ENCODE results near the gene ASAP2. TPM values are rescaled to one million over a fixed set of nuclear protein-coding genes. Genes with fewer than 3 reads are reported as not detected.

Gene ASAP2
- polyA plus RNA-seq, 3 donors = 0.08 to 1.1 (median 0.20) TPM

DNA sequence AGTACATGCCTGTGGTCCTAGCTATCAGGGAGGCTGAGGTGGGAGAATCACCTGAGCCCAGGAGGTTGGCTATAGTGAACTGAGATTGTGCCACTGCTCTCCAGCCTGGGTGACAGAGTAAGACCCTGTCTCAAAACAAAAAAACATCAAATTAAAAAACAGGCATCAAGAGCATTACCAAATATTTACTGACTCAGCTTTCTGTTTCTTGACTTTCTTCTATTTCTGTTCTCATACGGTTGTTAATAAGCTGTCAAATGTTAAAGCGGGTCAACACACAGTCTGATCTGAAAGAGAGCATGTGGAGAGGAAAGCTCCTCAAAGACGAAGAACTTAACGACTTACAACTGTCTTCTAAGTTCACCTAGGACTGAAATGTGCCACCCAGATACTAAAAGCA is 157.8 kb downstream of the ASAP2 start:
- intact Hi-C loops (cut with micrococcal nuclease) = no loop called here
- H3K36me3 ChIP-seq (replicated peaks in 1 of 2; ENCODE audit: control insufficient read depth in 1 of 2, insufficient read depth in 2 of 2, low read length in 2 of 2) = no peaks in the 10 kb centered on the region
- H3K4me1 ChIP-seq (ENCODE audit: control insufficient read depth in 1 of 2, insufficient read depth in 2 of 2, low read length in 2 of 2) = no peaks in the 10 kb centered on the region
- H3K4me3 Mint-ChIP-seq = no peak overlapping the region
- H3K9me3 ChIP-seq (replicated peaks in 1 of 2; ENCODE audit: control insufficient read depth in 1 of 2, insufficient read depth in 1 of 2, low read length in 2 of 2) = no peaks in the 10 kb centered on the region
- no peak overlapping the region for H3K4me2 ChIP-seq (replicated peaks; ENCODE audit: extremely low read depth, low read length, poor library complexity, severe bottlenecking)
- H3K9ac ChIP-seq (ENCODE audit: insufficient read depth, low read length, poor library complexity, severe bottlenecking) = no peak overlapping the region
- H2AFZ ChIP-seq (ENCODE audit: insufficient read depth, low read depth, low read length, poor library complexity, severe bottlenecking) = no peak overlapping the region
- 75% methylated on average over 2 of the region's 4 CpGs for WGBS (ENCODE audit: insufficient coverage)
- H3K79me2 ChIP-seq (ENCODE audit: insufficient read depth, low read length) = no peaks in the 10 kb centered on the region
- H3K36me3 Mint-ChIP-seq = peaks cover 0 to 8% of the 10 kb centered on the region in 2 donors
- no peaks in the 10 kb centered on the region for H3K27me3 ChIP-seq (ENCODE audit: control insufficient read depth in 2 of 2, insufficient read depth in 2 of 2, low read length in 2 of 2)
- H3K27me3 Mint-ChIP-seq (ENCODE audit: low read depth in 3 of 3) = peaks cover 0 to 4% (median under 1%) of the 10 kb centered on the region in 3 donors
- no peak overlapping the region for H3K27ac ChIP-seq (ENCODE audit: low read depth in 1 of 2, low read length in 2 of 2)
- H3K4me1 Mint-ChIP-seq = no peaks in the 10 kb centered on the region
- TF ChIP-seq, protein P1, sequence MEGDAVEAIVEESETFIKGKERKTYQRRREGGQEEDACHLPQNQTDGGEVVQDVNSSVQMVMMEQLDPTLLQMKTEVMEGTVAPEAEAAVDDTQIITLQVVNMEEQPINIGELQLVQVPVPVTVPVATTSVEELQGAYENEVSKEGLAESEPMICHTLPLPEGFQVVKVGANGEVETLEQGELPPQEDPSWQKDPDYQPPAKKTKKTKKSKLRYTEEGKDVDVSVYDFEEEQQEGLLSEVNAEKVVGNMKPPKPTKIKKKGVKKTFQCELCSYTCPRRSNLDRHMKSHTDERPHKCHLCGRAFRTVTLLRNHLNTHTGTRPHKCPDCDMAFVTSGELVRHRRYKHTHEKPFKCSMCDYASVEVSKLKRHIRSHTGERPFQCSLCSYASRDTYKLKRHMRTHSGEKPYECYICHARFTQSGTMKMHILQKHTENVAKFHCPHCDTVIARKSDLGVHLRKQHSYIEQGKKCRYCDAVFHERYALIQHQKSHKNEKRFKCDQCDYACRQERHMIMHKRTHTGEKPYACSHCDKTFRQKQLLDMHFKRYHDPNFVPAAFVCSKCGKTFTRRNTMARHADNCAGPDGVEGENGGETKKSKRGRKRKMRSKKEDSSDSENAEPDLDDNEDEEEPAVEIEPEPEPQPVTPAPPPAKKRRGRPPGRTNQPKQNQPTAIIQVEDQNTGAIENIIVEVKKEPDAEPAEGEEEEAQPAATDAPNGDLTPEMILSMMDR (IDR thresholded peaks at IDR 0.05) = no peak
- no peak overlapping the region for H3K4me3 ChIP-seq (replicated peaks in 1 of 3; ENCODE audit: low read depth in 2 of 3, low read length in 3 of 3)
- H3K9me3 Mint-ChIP-seq = no peaks in the 10 kb centered on the region
- no peak for DNase-seq
- H3K27ac Mint-ChIP-seq = no peak overlapping the region
- H4K20me1 ChIP-seq (ENCODE audit: insufficient read depth, low read length) = no peaks in the 10 kb centered on the region

DNA sequence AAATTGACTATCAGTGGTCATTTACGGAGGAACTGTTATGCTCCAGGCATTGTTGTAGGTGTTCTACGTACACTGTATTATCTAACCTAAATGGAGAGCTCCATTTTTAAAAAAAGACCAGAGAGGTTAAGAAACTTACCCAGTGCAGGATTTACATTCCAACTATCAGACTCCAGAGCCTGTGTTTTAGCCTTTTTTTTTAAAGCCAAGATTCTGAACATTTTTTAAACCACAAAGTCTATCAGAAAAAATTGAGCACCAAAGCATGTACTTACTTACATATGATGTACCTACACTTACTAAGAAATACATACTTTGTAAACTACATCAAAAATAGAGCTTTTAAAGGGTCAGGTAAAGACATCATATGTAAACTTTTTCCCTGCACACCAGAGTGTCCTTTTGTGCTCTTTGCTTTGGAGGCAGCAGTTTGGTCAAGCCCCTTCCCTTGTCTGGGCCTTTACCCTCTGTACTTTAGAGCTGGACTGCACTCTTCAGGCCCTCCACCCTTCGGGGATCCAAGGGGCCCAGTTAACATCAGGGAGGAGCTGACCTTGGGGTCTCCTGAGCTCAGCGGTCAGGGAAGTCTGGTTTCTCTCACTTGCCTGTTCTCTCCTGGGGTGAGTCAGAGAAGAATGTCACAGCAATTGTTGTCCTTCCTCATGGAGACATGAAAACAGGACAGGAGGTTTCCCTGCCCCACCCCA is 158.3 kb downstream of the ASAP2 start:
- H3K27ac ChIP-seq (ENCODE audit: low read depth in 1 of 2, low read length in 2 of 2) = no peak overlapping the region
- H3K9me3 Mint-ChIP-seq = no peaks in the 10 kb centered on the region
- H3K36me3 Mint-ChIP-seq = peaks cover 0 to 8% of the 10 kb centered on the region in 2 donors
- WGBS (ENCODE audit: insufficient coverage) = 88% methylated on average over 2 of the region's 4 CpGs
- H3K4me3 Mint-ChIP-seq = no peak overlapping the region
- peaks cover 0 to 4% (median 2%) of the 10 kb centered on the region in 3 donors for H3K27me3 Mint-ChIP-seq (ENCODE audit: low read depth in 3 of 3)
- no peaks in the 10 kb centered on the region for H3K4me1 ChIP-seq (ENCODE audit: control insufficient read depth in 1 of 2, insufficient read depth in 2 of 2, low read length in 2 of 2)
- H3K79me2 ChIP-seq (ENCODE audit: insufficient read depth, low read length) = no peaks in the 10 kb centered on the region
- no peak overlapping the region for H3K27ac Mint-ChIP-seq
- no peaks in the 10 kb centered on the region for H3K4me1 Mint-ChIP-seq
- H3K9ac ChIP-seq (ENCODE audit: insufficient read depth, low read length, poor library complexity, severe bottlenecking) = no peak overlapping the region
- H3K4me2 ChIP-seq (replicated peaks; ENCODE audit: extremely low read depth, low read length, poor library complexity, severe bottlenecking) = no peak overlapping the region
- H3K36me3 ChIP-seq (replicated peaks in 1 of 2; ENCODE audit: control insufficient read depth in 1 of 2, insufficient read depth in 2 of 2, low read length in 2 of 2) = no peaks in the 10 kb centered on the region
- no peaks in the 10 kb centered on the region for H3K9me3 ChIP-seq (replicated peaks in 1 of 2; ENCODE audit: control insufficient read depth in 1 of 2, insufficient read depth in 1 of 2, low read length in 2 of 2)
- no peak overlapping the region for H2AFZ ChIP-seq (ENCODE audit: insufficient read depth, low read depth, low read length, poor library complexity, severe bottlenecking)
- DNase-seq = no peak
- H4K20me1 ChIP-seq (ENCODE audit: insufficient read depth, low read length) = no peaks in the 10 kb centered on the region
- H3K4me3 ChIP-seq (replicated peaks in 1 of 3; ENCODE audit: low read depth in 2 of 3, low read length in 3 of 3) = no peak overlapping the region
- H3K27me3 ChIP-seq (ENCODE audit: control insufficient read depth in 2 of 2, insufficient read depth in 2 of 2, low read length in 2 of 2) = no peaks in the 10 kb centered on the region
- intact Hi-C loops (cut with micrococcal nuclease) = no loop called here
- TF ChIP-seq, protein P1 (IDR thresholded peaks at IDR 0.05) = no peak

All from CD14-positive monocyte (primary cell).